Panc1 (cell line): ENCODE data around the gene ATXN1.

Experiments used
- CTCF ChIP-seq: fragments of 450-650 bp; IDR thresholded peaks from 2 replicates; pipeline ENCODE4 v1.5.1; 2017; ENCODE audit warnings: mild to moderate bottlenecking
- POLR2AphosphoS5 ChIP-seq: IDR thresholded peaks from 2 replicates; pipeline ENCODE4 v1.6.1; 2012; ENCODE audit warnings: mild to moderate bottlenecking, low read depth, low read length, moderate library complexity
- TCF7L2 ChIP-seq: IDR thresholded peaks from 2 replicates; pipeline ENCODE4 v1.6.1; 2011; ENCODE audit warnings: mild to moderate bottlenecking, low read depth, low read length, inconsistent platforms
- TF ChIP-seq, protein P1 (sequence below), 2 experiments: IDR thresholded peaks; 2 replicates each; pipeline ENCODE4 v1.6.1; 2011 to 2012; ENCODE audit warnings: low read depth in 2 of 2, control low read depth in 1 of 2, low read length in 1 of 2, mild to moderate bottlenecking in 1 of 2, moderate library complexity in 1 of 2; ENCODE audit not compliant: insufficient read depth in 1 of 2

- TF ChIP-seq CTCF (no peak), POLR2AphosphoS5 (no peak), TCF7L2 (no peak)
- TF ChIP-seq, protein P1, sequence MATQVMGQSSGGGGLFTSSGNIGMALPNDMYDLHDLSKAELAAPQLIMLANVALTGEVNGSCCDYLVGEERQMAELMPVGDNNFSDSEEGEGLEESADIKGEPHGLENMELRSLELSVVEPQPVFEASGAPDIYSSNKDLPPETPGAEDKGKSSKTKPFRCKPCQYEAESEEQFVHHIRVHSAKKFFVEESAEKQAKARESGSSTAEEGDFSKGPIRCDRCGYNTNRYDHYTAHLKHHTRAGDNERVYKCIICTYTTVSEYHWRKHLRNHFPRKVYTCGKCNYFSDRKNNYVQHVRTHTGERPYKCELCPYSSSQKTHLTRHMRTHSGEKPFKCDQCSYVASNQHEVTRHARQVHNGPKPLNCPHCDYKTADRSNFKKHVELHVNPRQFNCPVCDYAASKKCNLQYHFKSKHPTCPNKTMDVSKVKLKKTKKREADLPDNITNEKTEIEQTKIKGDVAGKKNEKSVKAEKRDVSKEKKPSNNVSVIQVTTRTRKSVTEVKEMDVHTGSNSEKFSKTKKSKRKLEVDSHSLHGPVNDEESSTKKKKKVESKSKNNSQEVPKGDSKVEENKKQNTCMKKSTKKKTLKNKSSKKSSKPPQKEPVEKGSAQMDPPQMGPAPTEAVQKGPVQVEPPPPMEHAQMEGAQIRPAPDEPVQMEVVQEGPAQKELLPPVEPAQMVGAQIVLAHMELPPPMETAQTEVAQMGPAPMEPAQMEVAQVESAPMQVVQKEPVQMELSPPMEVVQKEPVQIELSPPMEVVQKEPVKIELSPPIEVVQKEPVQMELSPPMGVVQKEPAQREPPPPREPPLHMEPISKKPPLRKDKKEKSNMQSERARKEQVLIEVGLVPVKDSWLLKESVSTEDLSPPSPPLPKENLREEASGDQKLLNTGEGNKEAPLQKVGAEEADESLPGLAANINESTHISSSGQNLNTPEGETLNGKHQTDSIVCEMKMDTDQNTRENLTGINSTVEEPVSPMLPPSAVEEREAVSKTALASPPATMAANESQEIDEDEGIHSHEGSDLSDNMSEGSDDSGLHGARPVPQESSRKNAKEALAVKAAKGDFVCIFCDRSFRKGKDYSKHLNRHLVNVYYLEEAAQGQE (IDR thresholded peaks at IDR 0.05; ENCODE audit: insufficient read depth in 1 of 2, low read depth in 2 of 2, low read length in 1 of 2) = no peak
Observed at GRCh38 chr6:16644540-16645250, 116.6 kb downstream of the ATXN1 start.
